Endothelial cell of umbilical vein (primary cell): Measurements from ENCODE around the gene NCKAP5. TPM values are rescaled to one million over a fixed set of nuclear protein-coding genes. Genes with fewer than 3 reads are reported as not detected.

ENCODE experiments used
- BruUV-seq: library from RNA; stranded (reverse); fragments of 400-500 nt; replicated peaks from 2 replicates; lab custom pipeline; 2021; lab: Mats Ljungman, UMichigan
- CTCF ChIA-PET: fragments of 300-600, 350-600 bp; sonication (Branson Sonifier 250); formaldehyde crosslinking; loops from one replicate; lab custom pipeline; 2021; ENCODE audit warnings: antibody characterized with exemption, inconsistent platforms; lab: Charles Lee
- POLR2A ChIA-PET: fragments of 300-600, 350-600 bp; sonication (Branson Sonifier 250); formaldehyde crosslinking; loops from one replicate; lab custom pipeline; 2021; ENCODE audit warnings: antibody characterized with exemption, inconsistent platforms; lab: Charles Lee
- DNase-seq: peaks from one replicate; pipeline ENCODE4 v3.0.0-alpha.2; 2011; ENCODE audit warnings: low read depth, low spot score
- FAIRE-seq: peaks from 2 replicates; lab custom pipeline; 2011; peaks lifted over from hg19 to GRCh38; lab: Jason Lieb, UNC
- H2AFZ ChIP-seq: 2 replicates; pipeline ENCODE4 v1.6.0; 2012; ENCODE audit warnings: low read depth, low read length, control low read depth, inconsistent platforms
- H3K27ac ChIP-seq: 2 replicates; pipeline ENCODE4 v1.5.1; 2011; ENCODE audit warnings: low read depth, mild to moderate bottlenecking, control low read depth, low read length, moderate library complexity; ENCODE audit not compliant: insufficient read depth
- H3K27me3 ChIP-seq, 2 experiments: 2 replicates each; pipeline versions ENCODE4 v1.6.0 to v1.6.1; 2011; ENCODE audit warnings: low read length in 2 of 2, mixed read lengths in 1 of 2; ENCODE audit not compliant: control insufficient read depth in 2 of 2, insufficient read depth in 2 of 2
- H3K36me3 ChIP-seq, 2 experiments: 2 replicates in 1 of 2; 3 replicates in 1 of 2; pipeline ENCODE4 v1.5.1; 2011; ENCODE audit warnings: low read length in 2 of 2, mild to moderate bottlenecking in 1 of 2, moderate library complexity in 1 of 2; ENCODE audit not compliant: control insufficient read depth in 2 of 2, insufficient read depth in 2 of 2; ENCODE audit errors: extremely low read depth in 1 of 2
- H3K4me1 ChIP-seq: 3 replicates; pipeline ENCODE4 v1.5.1; 2011; ENCODE audit warnings: mild to moderate bottlenecking, low read length; ENCODE audit not compliant: control insufficient read depth, insufficient read depth; ENCODE audit errors: extremely low read depth
- H3K4me2 ChIP-seq: 2 replicates; pipeline ENCODE4 v1.6.1; 2011; ENCODE audit warnings: low read length, control low read depth, mixed read lengths; ENCODE audit not compliant: insufficient read depth
- H3K4me3 ChIP-seq, 3 experiments: fragments of 200-600 bp in 1 of 3; sonication (generic), shearing (Covaris generic) in 1 of 3; replicated peaks in 1 of 3; 2 replicates each; pipeline ENCODE4 v1.5.1; 2011 to 2016; ENCODE audit warnings: control low read depth in 3 of 3, low read length in 3 of 3, mild to moderate bottlenecking in 2 of 3, inconsistent platforms in 1 of 3, low read depth in 1 of 3, moderate library complexity in 1 of 3; ENCODE audit not compliant: insufficient read depth in 1 of 3
- H3K79me2 ChIP-seq: 2 replicates; pipeline ENCODE4 v1.6.0; 2012; ENCODE audit warnings: low read length, inconsistent platforms; ENCODE audit not compliant: control insufficient read depth, insufficient read depth
- H3K9ac ChIP-seq: replicated peaks from 2 replicates; pipeline ENCODE3; 2011; ENCODE audit warnings: low read length, control low read depth; ENCODE audit not compliant: insufficient read depth; ENCODE audit errors: extremely low read depth
- H3K9me1 ChIP-seq: replicated peaks from 3 replicates; pipeline ENCODE4 v1.6.0; 2011; ENCODE audit warnings: mild to moderate bottlenecking, low read length; ENCODE audit not compliant: control insufficient read depth, insufficient read depth; ENCODE audit errors: extremely low read depth
- H3K9me3 ChIP-seq: replicated peaks from 2 replicates; pipeline ENCODE4 v1.5.1; 2012; ENCODE audit warnings: low read length, inconsistent platforms; ENCODE audit not compliant: control insufficient read depth, insufficient read depth
- H4K20me1 ChIP-seq: replicated peaks from 2 replicates; pipeline ENCODE3; 2011; ENCODE audit warnings: mild to moderate bottlenecking, low read length; ENCODE audit not compliant: control insufficient read depth, insufficient read depth; ENCODE audit errors: extremely low read depth
- CTCF ChIP-seq, 2 donors: IDR thresholded peaks; 1 replicate in 1 of 2; 2 replicates in 1 of 2; pipeline ENCODE4 v1.5.1; 2011; ENCODE audit warnings: low read length in 2 of 2, mild to moderate bottlenecking in 2 of 2, moderate library complexity in 2 of 2, control low read depth in 1 of 2, inconsistent platforms in 1 of 2, low read depth in 1 of 2; ENCODE audit not compliant: insufficient read depth in 1 of 2; ENCODE audit errors: extremely low read depth in 1 of 2
- EZH2 ChIP-seq: IDR thresholded peaks from 2 replicates; pipeline ENCODE4 v1.6.1; 2012; ENCODE audit warnings: borderline replicate concordance, low read depth, mild to moderate bottlenecking, moderate library complexity, low read length, inconsistent platforms; ENCODE audit not compliant: severe bottlenecking
- FOS ChIP-seq: IDR thresholded peaks from 2 replicates; pipeline ENCODE4 v1.6.1; 2011; ENCODE audit warnings: mild to moderate bottlenecking, low read length, moderate library complexity, borderline replicate concordance; ENCODE audit not compliant: insufficient read depth
- GATA2 ChIP-seq: IDR thresholded peaks from 2 replicates; pipeline ENCODE4 v1.7.0; 2011; ENCODE audit warnings: low read depth, mild to moderate bottlenecking, moderate library complexity, mixed read lengths, low read length; ENCODE audit not compliant: insufficient read length, insufficient read depth
- JUN ChIP-seq: IDR thresholded peaks from 2 replicates; pipeline ENCODE4 v1.6.1; 2011; ENCODE audit warnings: borderline replicate concordance, low read depth; ENCODE audit not compliant: insufficient read length, insufficient read depth
- MAX ChIP-seq: IDR thresholded peaks from 2 replicates; pipeline ENCODE4 v1.6.1; 2011; ENCODE audit not compliant: insufficient read depth, insufficient read length
- MYC ChIP-seq: IDR thresholded peaks from one replicate; pipeline ENCODE4 v1.6.1; 2011; ENCODE audit warnings: mild to moderate bottlenecking, low read depth, low read length
- POLR2A ChIP-seq: IDR thresholded peaks from 2 replicates; pipeline ENCODE4 v1.6.1; 2012; ENCODE audit warnings: low read depth, mild to moderate bottlenecking, control low read depth, low read length
- POLR2AphosphoS5 ChIP-seq: IDR thresholded peaks from 2 replicates; pipeline ENCODE4 v1.6.1; 2012; ENCODE audit warnings: low read depth, mild to moderate bottlenecking, control low read depth, low read length, moderate library complexity; ENCODE audit not compliant: insufficient read depth
- dilution Hi-C: fragments of 300-500 bp; cut with MboI; formaldehyde crosslinking; loops from one replicate; pipeline ENCODE4 v1.15.0; 2019; ENCODE audit warnings: low sequenced_read_pairs; ENCODE audit not compliant: extremely low pct_ligation_motif_present
- intact Hi-C: fragments of 100-400 bp; cut with micrococcal nuclease; formaldehyde crosslinking; loops from one replicate; pipeline ENCODE4 v1.10.0; 2022
- polyA plus RNA-seq, 4 experiments: library from polyadenylated mRNA; depleted of rRNA in 3 of 4; stranded (reverse) in 3 of 4; unstranded in 1 of 4; fragments of >200 nt; gene quantifications; 2 replicates each; pipeline versions ENCODE4 v1.2.1 to v1.2.3, GENCODE V29; 2011 to 2012; ENCODE audit warnings: missing spikeins in 1 of 4
- total RNA-seq: library from RNA; stranded (reverse); gene quantifications from 2 replicates; pipeline ENCODE4 v1.2.3, GENCODE V29; 2021

The NCKAP5 gene
- total and polyA plus RNA-seq, 2 donors (not counting 3 experiments of a cell fraction or from before 2014, with no cell fraction given): 0.47 to 3.3 TPM

- Histone ChIP-seq H3K36me3 (no peaks in the 10 kb centered on the region), H3K79me2 (no peaks in the 10 kb centered on the region), H3K27ac (no peak overlapping the region), H3K4me1 (no peaks in the 10 kb centered on the region), H3K9me1 (no peaks in the 10 kb centered on the region), H3K9me3 (no peaks in the 10 kb centered on the region), H3K4me2 (no peak overlapping the region), H3K9ac (no peak overlapping the region), H3K4me3 (no peak overlapping the region), H3K27me3 (peaks cover 2% of the 10 kb centered on the region in 2 experiments), H2AFZ (no peak overlapping the region), H4K20me1 (no peaks in the 10 kb centered on the region)
- FAIRE-seq: peak; percentile 78
- no TSS peak for BruUV-seq
- intact Hi-C loops: loop anchor here (1.0 to 10.0 kb wide), 8 partner anchors 223 to 903 kb away; no protein-coding TSS in a partner anchor
- peak; percentile 79 for DNase-seq
- CTCF ChIA-PET: interaction anchor here (0.6 to 8.6 kb wide), 42 partner anchors 10 to 1315 kb away, joined by 3 to 221 read pairs (median 3); partner anchors contain the start of genes LYPD1 and NCKAP5
- TF ChIP-seq CTCF (IDR thresholded peaks at IDR 0.05; ENCODE audit: extremely low read depth in 1 of 2, insufficient read depth in 1 of 2, low read depth in 1 of 2, low read length in 2 of 2): peak; percentile 48 to 58
- no peak for TF ChIP-seq FOS
- POLR2A ChIA-PET: no interaction called here
- dilution Hi-C loops: no loop called here
Measured at GRCh38 chr2:133171393-133172004, 396.8 kb downstream of the NCKAP5 start.

GRCh38 chr2:133169274-133169912 lies 398.9 kb downstream of the NCKAP5 start:
- ChIA-PET CTCF (interaction anchor here (1.5 to 8.6 kb wide), 5 partner anchors 501 to 675 kb away, joined by 4 to 221 read pairs (median 11); partner anchors contain the start of gene LYPD1), POLR2A (no interaction called here)
- Histone ChIP-seq H3K27me3 (peaks cover 2% of the 10 kb centered on the region in 2 experiments), H3K36me3 (no peaks in the 10 kb centered on the region), H3K4me2 (no peak overlapping the region), H3K9me3 (no peaks in the 10 kb centered on the region), H3K4me1 (no peaks in the 10 kb centered on the region), H3K9me1 (no peaks in the 10 kb centered on the region), H3K79me2 (no peaks in the 10 kb centered on the region), H3K4me3 (no peak overlapping the region), H3K9ac (no peak overlapping the region), H4K20me1 (no peaks in the 10 kb centered on the region), H2AFZ (no peak overlapping the region), H3K27ac (no peak overlapping the region)
- DNase-seq: no peak
- no peak for FAIRE-seq
- BruUV-seq: no TSS peak
- TF ChIP-seq MAX (no peak), JUN (no peak), FOS (no peak), POLR2A (no peak), CTCF (IDR thresholded peaks at IDR 0.05; ENCODE audit: extremely low read depth in 1 of 2, insufficient read depth in 1 of 2, low read depth in 1 of 2, low read length in 2 of 2) (no peak), MYC (no peak), EZH2 (no peak), GATA2 (no peak), POLR2AphosphoS5 (no peak)
- dilution Hi-C loops (no loop called here), intact Hi-C loops (no loop called here)
